HG03066 (cell line): ENCODE measurements around the gene ELOVL1.

Experiments used
- ATAC-seq: cut with Tn5 transposase; IDR thresholded peaks from one replicate; pipeline ENCODE4 v1.9.1; 2021; ENCODE audit warnings: low read depth; ENCODE audit not compliant: unreplicated experiment

ELOVL1 gene

DNA sequence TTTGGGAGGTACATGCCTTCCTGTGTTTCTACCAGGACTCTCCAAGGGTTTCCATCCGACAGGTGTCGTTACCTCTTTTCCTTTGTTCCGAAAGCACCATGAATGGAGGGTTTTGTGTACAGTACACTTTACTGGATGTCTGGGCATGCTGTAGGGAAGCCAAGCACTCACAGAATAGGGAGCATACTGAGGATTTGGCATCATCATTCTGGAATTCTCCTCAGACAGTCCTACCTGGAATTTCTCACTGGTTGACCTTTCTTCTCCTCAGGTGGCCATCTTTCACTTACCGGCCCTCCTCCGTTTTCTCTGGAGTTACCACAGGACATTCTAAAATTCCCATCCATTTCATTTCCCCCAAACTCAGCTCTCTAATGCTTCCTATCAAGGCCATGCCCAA is 36.1 kb downstream of the ELOVL1 start:
- ATAC-seq, result no peak

DNA sequence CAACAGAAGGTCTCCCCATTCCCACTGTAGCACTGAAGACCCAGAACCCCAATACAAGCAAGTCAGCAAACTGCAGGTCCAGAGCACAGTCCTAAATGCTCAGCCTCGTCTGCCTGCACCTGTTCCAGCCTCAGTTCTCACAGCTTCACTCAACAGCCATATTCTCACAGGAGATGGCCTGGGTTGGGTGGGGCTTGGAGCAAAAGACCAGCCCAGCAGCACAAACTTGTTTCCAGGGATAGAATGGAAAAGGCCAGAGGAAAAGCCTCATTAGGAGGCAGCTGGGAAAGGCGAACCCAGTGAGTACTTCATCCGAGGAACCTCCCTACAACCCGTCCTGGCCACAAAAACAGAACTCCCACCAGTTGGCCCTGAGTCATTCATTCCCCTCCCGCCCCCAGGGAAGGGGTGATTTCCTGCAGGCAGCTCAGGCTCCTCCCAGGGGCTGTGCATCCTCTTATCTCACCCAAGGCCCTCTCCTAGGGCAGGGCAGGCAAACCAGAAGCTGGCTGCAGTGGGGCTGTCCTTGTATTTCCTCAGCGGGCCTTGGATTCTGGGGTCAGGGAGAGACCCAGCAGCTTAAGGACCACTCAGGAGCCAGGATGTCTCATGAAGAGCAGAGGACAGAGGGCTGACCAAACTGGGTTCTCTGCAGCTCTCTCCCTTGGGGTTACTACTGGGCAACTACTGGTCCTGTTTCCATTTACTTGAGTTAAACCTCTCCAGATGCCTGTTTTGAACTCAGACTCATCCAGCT is 37.6 kb downstream of the ELOVL1 start:
- no peak for ATAC-seq

DNA sequence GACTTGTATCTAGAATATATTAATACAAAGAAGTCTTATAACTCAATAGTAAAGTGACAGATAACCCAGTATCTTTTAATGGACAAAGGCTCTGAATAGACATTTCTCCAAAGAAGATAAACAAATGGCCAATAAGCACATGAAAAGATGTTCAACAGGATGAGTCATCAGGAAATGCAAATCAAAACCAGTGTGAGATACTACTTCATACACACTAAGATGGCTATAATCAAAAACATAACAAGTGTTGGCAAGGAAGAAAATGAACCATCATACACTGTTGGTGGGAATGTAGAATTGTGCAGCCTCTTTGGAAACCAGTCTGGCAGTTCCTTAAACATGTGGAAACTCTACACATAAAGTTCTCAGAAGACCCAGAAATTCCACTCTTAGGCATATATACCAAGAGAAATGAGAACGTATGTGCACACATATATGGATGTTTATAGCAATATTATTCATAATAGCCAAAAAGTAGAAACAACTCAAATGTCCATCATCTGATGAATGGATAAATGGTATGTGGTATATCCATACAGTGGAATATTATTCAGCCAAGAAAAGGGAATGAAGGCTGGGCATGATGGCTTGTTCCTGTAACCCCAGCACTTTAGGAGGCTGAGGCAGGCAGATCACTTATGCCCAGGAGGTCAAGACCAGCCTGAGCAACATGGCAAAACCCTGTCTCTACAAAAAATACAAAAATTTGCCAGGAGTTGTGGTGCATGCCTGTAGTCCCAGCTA is 40.1 kb downstream of the ELOVL1 start:
- ATAC-seq, result no peak

GRCh38 chr1:43325381-43325780 is 42.4 kb downstream of the ELOVL1 start:
- no peak for ATAC-seq

GRCh38 chr1:43324810-43325209 is 43.0 kb downstream of the ELOVL1 start:
- no peak for ATAC-seq

- no peak for ATAC-seq
Observed at GRCh38 chr1:43322506-43322905, 45.3 kb downstream of the ELOVL1 start.

GRCh38 chr1:43321331-43321891 is 46.4 kb downstream of the ELOVL1 start:
- no peak for ATAC-seq

DNA sequence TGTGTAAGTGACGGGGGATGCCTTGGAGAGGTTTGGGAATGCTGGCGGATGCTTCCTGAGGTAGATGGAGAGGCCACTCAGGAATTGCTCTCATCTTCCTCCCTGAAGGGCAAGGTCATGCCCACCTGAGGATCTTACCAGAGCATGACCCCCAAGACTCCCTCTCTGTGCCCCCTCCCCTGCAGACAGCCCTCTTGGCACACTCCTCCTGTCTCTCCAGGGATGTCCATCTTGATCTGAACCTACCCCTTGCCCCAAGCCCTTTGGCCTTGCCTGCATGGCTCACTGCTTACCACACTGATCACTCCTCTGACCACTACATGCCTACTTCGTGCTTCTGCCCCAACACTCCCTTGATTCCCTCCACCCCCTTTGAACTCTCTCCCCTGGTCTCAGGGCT is 48.0 kb downstream of the ELOVL1 start:
- ATAC-seq, result no peak

GRCh38 chr1:43319288-43319687 is 48.5 kb downstream of the ELOVL1 start:
- no peak for ATAC-seq

- ATAC-seq, result no peak
Observed at GRCh38 chr1:43318831-43319230, 49.0 kb downstream of the ELOVL1 start.

DNA sequence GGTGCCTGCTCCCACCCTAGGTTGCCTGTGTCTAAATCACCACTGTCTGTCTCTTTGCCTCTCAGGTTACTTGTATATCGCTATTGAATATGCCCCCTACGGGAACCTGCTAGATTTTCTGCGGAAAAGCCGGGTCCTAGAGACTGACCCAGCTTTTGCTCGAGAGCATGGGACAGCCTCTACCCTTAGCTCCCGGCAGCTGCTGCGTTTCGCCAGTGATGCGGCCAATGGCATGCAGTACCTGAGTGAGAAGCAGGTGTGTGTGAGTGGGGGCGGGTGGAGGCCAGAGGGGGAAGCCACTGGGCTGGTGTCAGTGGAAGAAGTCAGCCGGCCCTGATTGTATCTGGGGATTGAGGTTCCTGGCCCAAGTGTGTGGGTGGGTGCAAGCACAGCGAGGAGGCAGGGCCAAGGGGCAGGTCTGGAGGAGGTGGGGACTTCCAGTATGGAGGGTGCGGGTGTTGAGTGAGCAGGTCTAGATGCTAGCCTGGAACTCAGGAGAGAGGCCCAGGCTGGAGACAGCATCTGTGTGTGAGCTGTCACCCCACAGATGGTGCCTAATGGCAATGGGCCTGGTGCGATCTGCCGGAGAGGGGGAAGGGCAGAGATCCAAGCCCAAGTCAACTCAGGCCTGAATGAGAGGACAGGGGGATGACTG is 49.9 kb downstream of the ELOVL1 start:
- no peak for ATAC-seq

- ATAC-seq, result no peak
Observed at GRCh38 chr1:43316738-43317520, 50.9 kb downstream of the ELOVL1 start.

GRCh38 chr1:43315963-43316737 is 51.7 kb downstream of the ELOVL1 start:
- no peak for ATAC-seq

DNA sequence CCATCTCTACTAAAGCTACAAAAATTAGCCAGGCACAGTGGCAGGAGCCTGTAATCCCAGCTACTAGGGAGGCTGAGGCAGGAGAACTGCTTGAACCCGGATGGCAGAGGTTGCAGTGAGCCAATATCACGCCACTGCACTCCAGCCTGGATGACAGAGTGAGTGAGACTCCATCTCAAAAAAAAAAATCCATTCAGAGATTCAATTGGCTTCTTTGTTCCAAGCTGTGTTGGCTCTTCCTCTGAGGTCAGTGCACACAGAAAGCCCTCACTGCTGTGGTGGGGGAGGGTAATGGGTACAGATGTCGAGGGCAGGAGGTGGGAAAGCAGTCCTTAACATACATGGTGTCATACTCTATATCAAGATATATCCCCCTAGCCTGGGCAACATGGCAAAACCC is 52.3 kb downstream of the ELOVL1 start:
- no peak for ATAC-seq

GRCh38 chr1:43314233-43314632 is 53.6 kb downstream of the ELOVL1 start:
- ATAC-seq, result no peak

- ATAC-seq, result no peak
Observed at GRCh38 chr1:43313771-43314170, 54.0 kb downstream of the ELOVL1 start.
